ENCODE data around the gene THAP4. TPM values are rescaled to one million over a fixed set of nuclear protein-coding genes. Genes with fewer than 3 reads are reported as not detected.
"Not testable (repeated sequence)": the region's sequence is repeated elsewhere in the genome, so short reads cannot be mapped to it uniquely, and the experiment has no call there.

Gene THAP4
- total RNA-seq, 1 experiment from 2014 or later, result 88.6 TPM

- TF ChIP-seq ATF1 (CRISPR knock-in tag; IDR thresholded peaks at IDR 0.05) (no peak), ERG (CRISPR knock-in tag; IDR thresholded peaks at IDR 0.05) (no peak), PRDM15 (CRISPR knock-in tag; IDR thresholded peaks at IDR 0.05) (no peak), CREB1 (CRISPR knock-in tag; IDR thresholded peaks at IDR 0.05) (no peak)
These were observed 70.5 kb downstream of the THAP4 start (continued) for GRCh38 chr2:241566468-241566867.

- H3K4me3 Mint-ChIP-seq; DNase-seq (ENCODE audit: low spot score); H3K4me1 Mint-ChIP-seq; H3K9me3 Mint-ChIP-seq; ATAC-seq; H3K36me3 Mint-ChIP-seq; POLR2A ChIA-PET; CTCF ChIA-PET; H3K27ac Mint-ChIP-seq: not testable (repeated sequence)
- peaks cover 11% of the 10 kb centered on the region for H3K27me3 Mint-ChIP-seq (ENCODE audit: low read depth)
These were observed 70.9 kb downstream of the THAP4 start for GRCh38 chr2:241566021-241566420.

GRCh38 chr2:241565411-241565810 is 71.5 kb downstream of the THAP4 start:
- TF ChIP-seq ARID4B (CRISPR knock-in tag; IDR thresholded peaks at IDR 0.05; ENCODE audit: borderline replicate concordance), result no peak
- TF ChIP-seq ESRRA (CRISPR knock-in tag; IDR thresholded peaks at IDR 0.05; ENCODE audit: borderline replicate concordance), result no peak
- no peak for TF ChIP-seq ZNF138 (CRISPR knock-in tag; conservative IDR thresholded peaks at IDR 0.05)
- TF ChIP-seq NR3C1 (CRISPR knock-in tag; conservative IDR thresholded peaks at IDR 0.05; ENCODE audit: low read depth), result no peak
- no peak for TF ChIP-seq ELF4 (CRISPR knock-in tag; IDR thresholded peaks at IDR 0.05; ENCODE audit: low read depth)
- no peak for TF ChIP-seq ZSCAN18 (CRISPR knock-in tag; IDR thresholded peaks at IDR 0.05)
- TF ChIP-seq NFATC4 (CRISPR knock-in tag; IDR thresholded peaks at IDR 0.05), result no peak
- TF ChIP-seq AFF4 (CRISPR knock-in tag; IDR thresholded peaks at IDR 0.05; ENCODE audit: borderline replicate concordance), result no peak
- TF ChIP-seq ZBTB43 (CRISPR knock-in tag; IDR thresholded peaks at IDR 0.05), result no peak
- no peak for TF ChIP-seq GRHL2 (CRISPR knock-in tag; IDR thresholded peaks at IDR 0.05; ENCODE audit: insufficient replicate concordance, severe bottlenecking)
- no peak for TF ChIP-seq RELA (CRISPR knock-in tag; IDR thresholded peaks at IDR 0.05; ENCODE audit: borderline replicate concordance)
- H3K4me3 Mint-ChIP-seq, result no peak overlapping the region
- H3K36me3 Mint-ChIP-seq, result no peaks in the 10 kb centered on the region
- no peaks in the 10 kb centered on the region for H3K9me3 Mint-ChIP-seq
- CTCF ChIA-PET, result no interaction called here
- H3K4me1 Mint-ChIP-seq, result peaks cover 8% of the 10 kb centered on the region
- DNase-seq (ENCODE audit: low spot score) (no peak), ATAC-seq (peak; percentile 35)
- H3K27ac Mint-ChIP-seq, result no peak overlapping the region
- peaks cover 11% of the 10 kb centered on the region for H3K27me3 Mint-ChIP-seq (ENCODE audit: low read depth)
- POLR2A ChIA-PET, result no interaction called here

All from WTC11 (cell line).